Measurements from ENCODE around the gene AP1B1. TPM values are rescaled to one million over a fixed set of nuclear protein-coding genes. Genes with fewer than 3 reads are reported as not detected.

The AP1B1 gene
- total RNA-seq, 4 donors from 2014 or later: 50.9 to 74.1 (median 55.8) TPM

DNA sequence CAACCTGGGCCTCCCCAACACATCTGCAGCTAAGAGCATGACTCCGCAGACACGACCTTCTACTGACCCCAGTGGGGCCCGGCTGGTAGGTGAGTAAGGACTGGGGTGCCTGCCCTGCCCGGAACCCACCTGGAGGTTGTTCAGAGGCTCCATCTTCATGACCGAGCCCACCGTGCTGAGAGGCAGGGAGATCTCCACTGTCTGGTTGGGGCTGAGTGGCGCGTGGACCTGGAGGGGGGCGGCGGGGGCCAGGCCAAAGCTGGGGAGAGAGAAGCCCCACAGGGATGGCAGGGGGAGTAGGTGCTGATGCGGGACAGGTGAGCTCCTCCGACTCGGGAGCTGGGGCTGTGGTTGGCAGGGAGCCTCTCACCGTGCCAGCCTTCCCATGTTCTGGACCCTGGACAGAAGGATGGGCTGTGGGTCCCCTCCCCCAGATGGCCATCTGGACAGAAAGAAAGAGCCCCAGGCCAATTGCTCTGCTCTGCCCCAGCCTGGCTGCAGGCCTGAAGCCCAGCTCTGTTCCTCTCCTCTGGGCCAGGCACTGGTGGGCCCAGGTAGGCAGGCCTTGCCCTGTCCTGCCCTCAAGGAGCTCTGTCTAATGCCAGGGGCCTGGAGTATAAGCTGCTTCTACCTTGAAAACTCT lies 56.6 kb downstream of the AP1B1 start:
- no peak for ATAC-seq
- Histone ChIP-seq H3K9me3 (no peaks in the 10 kb centered on the region), H3K36me3 (peaks cover 0 to 100% of the 10 kb centered on the region in 2 donors), H3K4me3 (no peak overlapping the region), H3K4me1 (peaks cover 0 to 12% (median 0%) of the 10 kb centered on the region in 3 donors), H3K27me3 (no peaks in the 10 kb centered on the region), H3K27ac (no peak overlapping the region)
- TF ChIP-seq POLR2A (IDR thresholded peaks at IDR 0.05) (no peak), EP300 (IDR thresholded peaks at IDR 0.05) (no peak), POLR2AphosphoS5 (IDR thresholded peaks at IDR 0.05) (no peak)
- TF ChIP-seq, protein P1, sequence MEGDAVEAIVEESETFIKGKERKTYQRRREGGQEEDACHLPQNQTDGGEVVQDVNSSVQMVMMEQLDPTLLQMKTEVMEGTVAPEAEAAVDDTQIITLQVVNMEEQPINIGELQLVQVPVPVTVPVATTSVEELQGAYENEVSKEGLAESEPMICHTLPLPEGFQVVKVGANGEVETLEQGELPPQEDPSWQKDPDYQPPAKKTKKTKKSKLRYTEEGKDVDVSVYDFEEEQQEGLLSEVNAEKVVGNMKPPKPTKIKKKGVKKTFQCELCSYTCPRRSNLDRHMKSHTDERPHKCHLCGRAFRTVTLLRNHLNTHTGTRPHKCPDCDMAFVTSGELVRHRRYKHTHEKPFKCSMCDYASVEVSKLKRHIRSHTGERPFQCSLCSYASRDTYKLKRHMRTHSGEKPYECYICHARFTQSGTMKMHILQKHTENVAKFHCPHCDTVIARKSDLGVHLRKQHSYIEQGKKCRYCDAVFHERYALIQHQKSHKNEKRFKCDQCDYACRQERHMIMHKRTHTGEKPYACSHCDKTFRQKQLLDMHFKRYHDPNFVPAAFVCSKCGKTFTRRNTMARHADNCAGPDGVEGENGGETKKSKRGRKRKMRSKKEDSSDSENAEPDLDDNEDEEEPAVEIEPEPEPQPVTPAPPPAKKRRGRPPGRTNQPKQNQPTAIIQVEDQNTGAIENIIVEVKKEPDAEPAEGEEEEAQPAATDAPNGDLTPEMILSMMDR (IDR thresholded peaks at IDR 0.05): no peak
- 40% methylated on average over 1 of the region's 14 CpGs; no CpG with 5 or more reads in 1 of the 2 donors for WGBS, 2 donors (ENCODE audit: low coverage in 1 of 2)

DNA sequence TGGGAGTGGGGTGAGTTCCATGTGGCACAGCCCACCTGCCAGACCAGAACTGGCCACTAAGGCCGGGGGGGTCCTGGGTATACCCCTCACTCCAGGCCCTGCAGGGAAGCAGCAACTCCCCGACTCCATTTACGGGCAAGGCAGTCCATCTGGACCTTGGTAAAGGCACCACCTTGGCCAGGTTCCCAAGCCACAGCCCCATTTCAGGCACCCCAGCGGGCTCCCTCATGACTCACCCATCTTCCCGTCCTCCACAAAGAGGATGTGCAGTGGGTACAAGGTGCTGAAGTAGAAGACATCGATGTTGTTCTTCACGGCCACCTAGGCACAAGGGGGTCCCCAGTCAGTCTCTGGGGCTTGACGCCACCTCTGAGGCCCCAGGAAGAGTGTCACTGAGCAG lies 57.2 kb downstream of the AP1B1 start:
- no peak for ATAC-seq
- H3K9me3 ChIP-seq: no peaks in the 10 kb centered on the region
- H3K4me1 ChIP-seq: peaks cover 0 to 15% (median 0%) of the 10 kb centered on the region in 3 donors

DNA sequence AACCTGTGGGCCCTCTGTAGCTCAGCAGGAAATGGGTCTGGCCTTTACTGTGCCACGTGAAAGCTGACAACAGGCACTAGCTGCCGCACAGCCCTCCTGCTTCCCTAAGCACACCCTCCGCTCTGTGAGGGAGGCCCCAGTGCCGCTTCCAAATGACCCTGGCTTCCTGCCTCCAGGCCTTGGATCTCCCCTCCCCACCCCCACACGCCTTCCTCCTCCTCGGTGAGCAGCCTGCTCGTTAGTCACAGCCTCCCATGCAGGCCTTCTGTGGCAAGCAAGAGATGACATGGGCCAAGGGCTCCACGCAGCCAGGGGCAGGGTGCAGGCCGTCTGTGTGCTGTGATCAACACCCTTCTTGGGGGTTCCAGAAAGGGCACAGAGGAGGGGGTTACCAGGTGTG lies 57.6 kb downstream of the AP1B1 start:
- ATAC-seq: peak; percentile 14
- no peak for TF ChIP-seq EP300 (IDR thresholded peaks at IDR 0.05)
- TF ChIP-seq, protein P1 (IDR thresholded peaks at IDR 0.05): no peak
- no peak for TF ChIP-seq POLR2AphosphoS5 (IDR thresholded peaks at IDR 0.05)
- TF ChIP-seq POLR2A (IDR thresholded peaks at IDR 0.05): no peak
- H3K36me3 ChIP-seq: peaks cover 0 to 94% of the 10 kb centered on the region in 2 donors
- H3K4me3 ChIP-seq: no peak overlapping the region
- no peaks in the 10 kb centered on the region for H3K9me3 ChIP-seq
- H3K27me3 ChIP-seq: no peaks in the 10 kb centered on the region
- 10% methylated on average over 5 of the region's 9 CpGs; no CpG with 5 or more reads in 1 of the 2 donors for whole genome bisulfite sequencing, 2 donors (ENCODE audit: low coverage in 1 of 2)
- H3K27ac ChIP-seq: no peak overlapping the region
- peaks cover 0 to 18% (median 0%) of the 10 kb centered on the region in 3 donors for H3K4me1 ChIP-seq

More for the DNA sequence above, 57.2 kb downstream of the AP1B1 start:
- TF ChIP-seq POLR2AphosphoS5 (IDR thresholded peaks at IDR 0.05) (no peak), EP300 (IDR thresholded peaks at IDR 0.05) (no peak), POLR2A (IDR thresholded peaks at IDR 0.05) (no peak)
- TF ChIP-seq, protein P1 (IDR thresholded peaks at IDR 0.05): no peak
- Histone ChIP-seq H3K27me3 (no peaks in the 10 kb centered on the region), H3K27ac (no peak overlapping the region), H3K36me3 (peaks cover 0 to 99% of the 10 kb centered on the region in 2 donors), H3K4me3 (no peak overlapping the region)
- WGBS, 2 donors (ENCODE audit: low coverage in 1 of 2): 76% methylated on average over 3 of the region's 8 CpGs; no CpG with 5 or more reads in 1 of the 2 donors

DNA sequence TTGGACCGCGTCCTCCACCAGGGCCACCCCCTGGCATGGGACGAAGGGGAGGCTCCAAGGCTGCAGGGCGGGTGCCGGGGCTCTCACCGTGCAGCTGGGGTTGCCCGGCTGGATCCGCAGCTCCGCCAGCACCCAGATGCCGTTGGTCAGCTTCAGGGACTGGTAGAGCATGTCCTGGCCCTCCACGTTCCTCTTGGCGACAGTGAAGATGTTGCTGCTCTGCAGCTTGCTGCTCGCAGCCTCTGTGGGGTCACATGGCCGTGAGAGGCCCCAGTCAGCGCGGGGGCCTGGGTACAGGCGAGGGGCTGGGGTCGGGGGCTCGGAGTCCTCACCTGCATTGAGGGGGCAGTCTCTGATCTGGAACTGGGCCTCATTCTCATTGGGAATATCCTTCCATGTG lies 58.1 kb downstream of the AP1B1 start:
- no peak overlapping the region for H3K4me3 ChIP-seq
- peaks cover 0 to 89% of the 10 kb centered on the region in 2 donors for H3K36me3 ChIP-seq
- no peak overlapping the region for H3K27ac ChIP-seq
- WGBS, 2 donors (ENCODE audit: low coverage in 1 of 2): no CpG with 5 or more reads among the region's 19 CpGs
- no peak for TF ChIP-seq POLR2A (IDR thresholded peaks at IDR 0.05)
- TF ChIP-seq, protein P1 (IDR thresholded peaks at IDR 0.05): no peak
- no peak for TF ChIP-seq EP300 (IDR thresholded peaks at IDR 0.05)
- no peak for TF ChIP-seq POLR2AphosphoS5 (IDR thresholded peaks at IDR 0.05)
- H3K4me1 ChIP-seq: peaks cover 0 to 18% (median 0%) of the 10 kb centered on the region in 3 donors
- H3K9me3 ChIP-seq: no peaks in the 10 kb centered on the region
- H3K27me3 ChIP-seq: no peaks in the 10 kb centered on the region
- ATAC-seq: no peak

DNA sequence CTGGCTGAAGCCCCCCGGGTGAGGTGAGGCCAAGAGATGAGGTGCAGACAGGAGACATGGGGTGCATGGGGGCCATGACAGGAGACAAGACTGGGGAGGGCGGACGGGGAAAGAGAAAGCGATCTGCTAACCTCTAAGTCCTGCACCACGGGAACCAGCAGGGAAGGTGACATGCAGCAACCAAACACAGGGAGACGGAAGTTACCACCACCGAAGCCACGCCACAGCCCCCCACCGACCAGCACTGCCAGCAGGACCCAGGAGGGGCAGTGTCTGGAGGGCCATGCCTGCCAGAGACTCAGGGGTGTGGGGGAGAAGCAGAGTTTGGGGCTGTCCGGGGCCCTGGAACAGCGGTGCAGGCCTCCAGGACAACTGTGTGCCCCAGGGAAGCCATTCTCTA lies 58.8 kb downstream of the AP1B1 start:
- Histone ChIP-seq H3K4me1 (peaks cover 0 to 18% (median 0%) of the 10 kb centered on the region in 3 donors), H3K9me3 (no peaks in the 10 kb centered on the region), H3K27ac (no peak overlapping the region), H3K36me3 (peaks cover 0 to 82% of the 10 kb centered on the region in 2 donors), H3K4me3 (no peak overlapping the region), H3K27me3 (no peaks in the 10 kb centered on the region)
- 90% methylated on average over 2 of the region's 11 CpGs; no CpG with 5 or more reads in 1 of the 2 donors for WGBS, 2 donors (ENCODE audit: low coverage in 1 of 2)
- TF ChIP-seq POLR2AphosphoS5 (IDR thresholded peaks at IDR 0.05): no peak
- TF ChIP-seq EP300 (IDR thresholded peaks at IDR 0.05): no peak
- TF ChIP-seq, protein P1 (IDR thresholded peaks at IDR 0.05): no peak
- no peak for ATAC-seq
